OCI-M1 (cell line): ENCODE measurements around the gene CEMIP.

Experiments
- DNase-seq: peaks from one replicate; lab custom pipeline; 2025; lab: John Stamatoyannopoulos, UW

CEMIP gene

DNA sequence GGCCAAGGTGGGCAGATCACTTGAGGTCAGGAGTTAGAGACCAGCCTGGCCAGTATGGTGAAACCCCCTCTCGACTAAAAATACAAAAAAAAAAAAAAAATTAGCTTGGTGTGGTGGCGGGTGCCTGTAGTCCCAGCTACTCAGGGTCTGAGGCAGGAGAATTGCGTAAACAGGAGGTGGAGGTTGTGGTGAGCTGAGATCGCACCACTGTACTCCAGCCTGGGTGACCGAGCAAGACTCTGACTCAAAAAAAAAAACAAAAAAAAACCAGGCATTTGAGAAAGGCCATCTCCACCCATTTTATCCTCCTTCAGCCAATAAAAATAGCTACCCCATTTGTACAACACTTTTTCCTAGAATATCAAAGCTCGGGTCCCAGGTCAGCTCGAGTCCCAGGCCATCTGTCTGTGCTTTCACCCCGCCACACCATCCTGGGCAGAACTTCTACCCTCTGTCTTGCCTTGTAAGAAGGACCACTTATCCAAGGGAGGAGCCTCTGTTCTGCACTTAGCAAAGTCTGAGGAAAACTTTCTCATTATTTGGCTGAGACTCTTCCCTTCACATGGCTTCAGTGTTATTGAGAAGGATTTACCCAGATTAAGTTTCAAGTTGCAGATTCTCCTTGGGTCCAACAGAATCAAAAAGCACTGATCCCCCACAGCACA lies 111.3 kb downstream of the CEMIP start:
- peak; percentile 3 for DNase-seq

DNA sequence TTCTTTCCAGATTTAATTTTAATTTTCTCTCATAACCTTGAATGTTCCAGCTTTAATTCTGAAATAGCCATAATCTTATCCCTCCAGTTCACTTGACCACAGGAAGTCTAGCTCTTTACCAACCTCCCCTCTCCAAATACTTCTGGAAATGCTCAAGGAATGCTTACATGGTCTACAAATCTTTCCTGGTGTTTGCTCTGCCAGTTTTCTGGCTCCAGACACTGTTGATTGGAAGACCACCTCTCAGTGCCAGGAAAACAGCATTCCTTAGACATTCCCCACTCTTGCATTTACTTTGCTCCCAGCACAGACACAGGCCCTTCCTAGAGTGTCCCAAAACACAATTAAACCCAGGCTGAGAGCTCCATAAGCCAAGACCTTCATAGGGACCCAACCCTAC lies 111.8 kb downstream of the CEMIP start:
- DNase-seq, result no peak

GRCh38 chr15:80892414-80892813 lies 113.2 kb downstream of the CEMIP start:
- no peak for DNase-seq

GRCh38 chr15:80893777-80894176 lies 114.6 kb downstream of the CEMIP start:
- no peak for DNase-seq

DNA sequence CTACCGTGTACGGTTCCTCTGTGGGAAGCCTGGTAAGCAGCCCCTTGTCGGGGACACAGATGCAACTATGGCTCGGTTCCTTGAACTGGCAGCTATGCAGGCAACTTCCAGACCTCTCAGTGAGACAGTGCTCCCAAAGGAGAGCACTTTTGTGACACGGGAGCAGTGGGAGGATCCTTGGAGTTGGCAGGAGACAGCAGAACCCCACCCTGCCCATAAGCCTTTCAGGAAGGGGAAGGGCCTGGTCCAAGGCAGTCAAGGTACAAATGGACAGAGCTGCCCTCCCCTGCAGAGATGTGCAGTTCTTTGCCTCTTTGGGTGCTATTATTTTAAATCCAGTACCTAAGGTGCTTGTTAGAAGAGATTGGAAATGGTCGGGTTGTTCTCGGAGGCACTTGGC lies 115.9 kb downstream of the CEMIP start:
- no peak for DNase-seq

GRCh38 chr15:80895965-80896364 lies 116.8 kb downstream of the CEMIP start:
- no peak for DNase-seq

DNA sequence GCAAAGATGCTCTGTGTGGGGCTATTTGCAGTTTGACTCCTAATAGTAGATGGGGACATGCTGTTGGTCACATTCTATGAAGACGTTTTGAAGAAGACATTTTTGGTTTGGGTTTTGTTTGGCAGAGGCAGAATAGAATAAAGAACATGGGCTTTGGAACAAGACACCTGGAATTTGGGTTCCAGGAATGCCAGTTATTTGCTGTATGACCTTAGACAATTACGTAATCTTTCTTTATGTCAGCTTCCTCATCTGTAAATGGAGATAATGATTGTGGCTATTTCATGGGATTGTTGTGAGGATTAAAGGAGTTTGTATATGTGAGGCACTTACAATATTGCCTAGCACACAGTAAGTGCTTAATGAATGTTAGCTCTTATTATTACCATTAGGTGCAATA lies 118.9 kb downstream of the CEMIP start:
- DNase-seq, result peak; percentile 35

- DNase-seq, result peak; percentile 73
Measured at GRCh38 chr15:80902298-80902801, 123.2 kb downstream of the CEMIP start.

DNA sequence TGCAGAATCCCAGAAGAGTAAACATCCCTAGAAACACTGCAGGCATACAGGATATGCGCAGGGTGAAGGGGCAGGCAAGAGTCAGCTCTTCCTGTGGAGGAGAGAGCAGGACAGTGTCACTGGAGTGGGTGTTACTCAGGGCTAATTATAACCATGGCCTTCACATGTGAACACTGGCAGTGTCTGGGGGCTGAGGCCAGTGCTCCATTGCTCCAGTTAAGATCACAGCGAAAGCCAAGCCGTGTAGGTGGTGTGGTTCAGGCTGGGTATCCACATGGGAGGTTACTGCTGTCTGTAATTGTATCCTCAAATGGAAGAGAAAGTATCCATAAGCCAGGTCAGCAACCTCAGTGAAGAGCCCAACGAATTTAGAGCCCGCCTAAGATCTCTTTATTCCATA lies 125.8 kb downstream of the CEMIP start:
- DNase-seq, result no peak

DNA sequence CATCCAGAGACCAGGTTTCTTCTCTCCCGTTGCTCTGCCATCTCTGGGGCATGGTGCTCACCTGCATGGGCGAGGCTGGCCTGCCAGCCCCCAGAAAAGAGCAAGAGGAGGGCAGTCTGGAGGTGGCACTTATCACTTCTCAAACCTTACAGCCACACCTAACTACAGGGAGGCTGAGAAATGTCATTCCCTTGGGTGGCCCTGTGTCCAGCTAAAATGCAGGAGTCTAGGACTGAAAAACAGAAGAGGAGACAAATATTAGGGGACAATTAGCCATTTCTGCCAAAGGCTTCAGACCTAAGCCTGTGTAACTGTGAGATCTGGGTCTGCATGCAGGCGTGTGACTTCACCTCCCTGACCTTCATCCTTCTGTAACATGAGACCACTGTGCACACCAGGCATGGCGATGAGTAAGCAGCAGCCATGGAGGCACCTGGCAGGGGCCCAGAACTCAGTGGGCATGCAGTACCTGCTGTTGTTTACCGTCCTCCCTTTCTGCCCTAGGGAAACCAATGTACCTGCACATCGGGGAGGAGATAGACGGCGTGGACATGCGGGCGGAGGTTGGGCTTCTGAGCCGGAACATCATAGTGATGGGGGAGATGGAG lies 127.1 kb downstream of the CEMIP start:
- DNase-seq, result no peak

- DNase-seq, result no peak
Measured at GRCh38 chr15:80911821-80912220, 132.7 kb downstream of the CEMIP start.

GRCh38 chr15:80912673-80913072 lies 133.5 kb downstream of the CEMIP start:
- no peak for DNase-seq

GRCh38 chr15:80913541-80913940 lies 134.4 kb downstream of the CEMIP start:
- no peak for DNase-seq

DNA sequence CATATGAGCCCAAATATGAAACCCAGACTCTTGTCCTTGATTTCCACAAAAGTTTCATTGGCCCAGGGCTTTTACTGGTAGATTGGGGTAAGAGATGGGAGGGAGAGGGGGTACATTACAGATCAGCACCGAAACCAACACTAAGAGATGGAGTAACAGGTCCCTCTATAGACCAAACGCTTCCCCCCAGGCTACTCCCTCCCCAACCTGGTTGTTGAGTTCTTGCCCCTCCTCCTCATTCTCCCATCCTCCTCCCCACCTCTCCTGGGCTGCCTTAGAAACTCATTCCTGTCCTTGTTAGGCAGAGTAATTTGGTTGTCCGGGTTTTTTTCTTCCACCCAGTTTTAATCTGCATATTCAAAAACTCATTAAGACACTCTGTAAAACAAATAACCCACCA lies 136.3 kb downstream of the CEMIP start:
- no peak for DNase-seq

DNA sequence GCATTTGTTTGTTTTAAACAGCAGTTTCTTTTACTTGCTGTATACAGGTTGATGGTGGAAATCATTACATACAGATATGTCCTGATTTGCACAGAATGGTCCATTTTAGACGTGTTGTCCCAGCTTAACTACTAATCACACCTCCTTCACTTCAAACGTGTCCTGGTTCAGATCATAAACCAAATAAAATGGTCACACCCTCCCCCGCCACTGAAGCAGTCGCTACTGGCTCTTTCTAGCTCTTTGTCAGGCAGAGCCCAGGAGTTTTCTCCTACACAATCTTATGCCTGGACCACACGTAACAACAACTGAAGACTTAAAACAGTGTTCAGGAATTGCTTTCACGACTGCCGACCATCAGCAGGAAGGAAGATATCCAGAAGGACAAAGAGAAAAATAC lies 136.9 kb downstream of the CEMIP start:
- no peak for DNase-seq

DNA sequence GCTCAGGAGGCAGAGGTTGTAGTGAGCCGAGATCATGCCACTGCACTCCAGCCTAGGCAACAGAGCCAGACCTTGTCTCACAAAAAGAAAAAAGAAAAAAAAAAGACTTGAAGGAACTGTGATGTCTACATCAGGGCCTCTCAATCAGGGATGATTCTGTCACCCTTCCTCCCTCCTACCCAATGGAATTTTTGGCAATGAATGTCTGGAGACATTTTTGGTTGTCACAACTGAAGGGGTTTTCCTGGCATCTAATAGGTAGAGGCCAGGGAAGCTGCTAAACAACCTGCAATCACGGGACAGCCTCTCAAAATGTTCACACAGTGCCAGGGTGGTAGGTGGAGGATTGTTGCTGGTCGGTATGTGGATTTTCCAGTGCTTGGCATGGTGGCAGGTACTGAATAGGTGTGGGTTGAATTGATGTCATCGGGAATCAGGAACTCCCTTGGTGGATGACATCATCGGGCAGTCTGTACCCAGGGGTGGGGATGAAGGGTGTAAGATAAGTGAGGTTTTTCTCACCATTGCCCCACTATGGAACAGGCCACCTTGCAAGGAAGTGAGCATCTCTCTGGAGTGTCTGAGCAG lies 139.1 kb downstream of the CEMIP start:
- no peak for DNase-seq

- no peak for DNase-seq
Measured at GRCh38 chr15:80920271-80920699, 141.1 kb downstream of the CEMIP start.

- no peak for DNase-seq
Measured at GRCh38 chr15:80921736-80922410, 142.7 kb downstream of the CEMIP start.

DNA sequence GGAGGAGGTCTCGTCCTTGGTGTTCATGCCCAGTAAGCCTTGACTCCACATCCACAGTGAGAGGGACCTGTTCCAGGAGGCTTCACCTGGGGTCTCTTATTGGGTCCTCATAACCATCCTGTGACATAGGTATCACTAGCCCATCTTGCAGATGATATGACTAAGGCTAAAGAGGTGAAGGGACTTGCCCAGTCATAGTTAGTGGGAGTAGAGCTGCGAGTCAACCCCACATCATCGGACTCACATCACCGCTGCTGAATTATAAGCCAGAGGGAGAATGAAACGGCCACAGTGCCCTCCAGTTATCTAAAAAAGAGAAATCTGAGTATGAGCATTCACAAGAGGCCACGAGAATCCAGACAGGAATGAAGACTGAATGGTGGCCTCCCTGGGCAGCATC lies 144.5 kb downstream of the CEMIP start:
- DNase-seq, result no peak

DNA sequence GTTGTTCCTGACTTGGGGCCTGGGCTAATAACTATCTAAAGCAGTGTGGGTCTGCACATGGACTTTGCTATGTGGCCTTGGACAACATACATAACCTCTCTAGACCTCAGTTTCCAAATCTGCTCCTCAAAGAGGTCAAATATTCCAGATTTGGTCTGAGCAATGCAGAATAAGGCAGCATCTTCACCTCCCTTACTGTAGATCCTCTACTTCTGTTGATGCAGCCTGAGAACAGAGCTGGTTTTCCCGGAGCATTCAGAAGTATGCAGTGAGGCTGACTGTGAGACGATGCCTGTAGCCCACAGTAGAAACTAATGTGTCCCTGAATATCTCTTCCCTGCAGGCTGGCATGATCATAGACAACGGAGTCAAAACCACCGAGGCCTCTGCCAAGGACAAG lies 145.1 kb downstream of the CEMIP start:
- no peak for DNase-seq

DNA sequence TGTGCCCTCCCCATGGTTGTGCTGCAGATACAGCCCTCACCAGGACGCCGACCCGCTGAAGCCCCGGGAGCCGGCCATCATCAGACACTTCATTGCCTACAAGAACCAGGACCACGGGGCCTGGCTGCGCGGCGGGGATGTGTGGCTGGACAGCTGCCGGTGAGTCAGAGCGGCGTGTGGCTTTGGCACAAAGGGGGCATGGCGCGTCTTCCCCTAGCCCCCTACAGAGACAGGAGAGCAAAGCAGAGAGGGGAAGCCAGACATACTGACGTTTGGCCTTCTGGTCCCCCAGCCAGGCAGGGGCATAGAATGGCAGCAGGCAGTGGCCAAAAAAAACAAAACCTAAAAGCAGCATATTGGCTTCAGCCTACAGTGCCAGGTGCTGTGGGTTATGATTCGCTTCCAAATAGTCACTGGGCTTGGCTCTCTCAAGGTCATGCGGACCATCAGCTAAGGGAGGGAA lies 146.5 kb downstream of the CEMIP start:
- no peak for DNase-seq

- no peak for DNase-seq
Measured at GRCh38 chr15:80926126-80926525, 147.0 kb downstream of the CEMIP start.

GRCh38 chr15:80929225-80929624 lies 150.1 kb downstream of the CEMIP start:
- no peak for DNase-seq
